GM12878 (cell line): ENCODE results near the gene HCK. TPM values are rescaled to one million over a fixed set of nuclear protein-coding genes. Genes with fewer than 3 reads are reported as not detected.

Source experiments
- ATAC-seq: fragments of 200-7000 bp; cut with Tn5 transposase; 3 replicates; pipeline ENCODE4 v1.9.1; 2020; ENCODE audit warnings: mild to moderate bottlenecking, moderate library complexity
- BruUV-seq: library from RNA; stranded (reverse); fragments of 400-500 nt; replicated peaks from 2 replicates; lab custom pipeline; 2021; lab: Mats Ljungman, UMichigan
- CTCF ChIA-PET: fragments of 300-600 bp; sonication (Branson Sonifier 250); formaldehyde crosslinking; extraction: SDS; loops from one replicate; lab custom pipeline; 2021; ENCODE audit warnings: inconsistent platforms; lab: Yijun Ruan, JAX
- POLR2A ChIA-PET: fragments of 350-600 bp; formaldehyde crosslinking; extraction: SDS; loops from one replicate; lab custom pipeline; 2021; ENCODE audit warnings: inconsistent platforms; lab: Charles Lee
- RAD21 ChIA-PET: fragments of 300-600 bp; sonication (Branson Sonifier 250); formaldehyde crosslinking; loops from one replicate; lab custom pipeline; 2023; ENCODE audit warnings: antibody characterized with exemption; ENCODE audit not compliant: unreplicated experiment; lab: Charles Lee
- SMC1A ChIA-PET: fragments of 300-600 bp; sonication (Branson Sonifier 250); formaldehyde crosslinking; loops from one replicate; lab custom pipeline; 2023; ENCODE audit not compliant: unreplicated experiment, uncharacterized antibody; lab: Charles Lee
- DNase-seq: peaks from one replicate; pipeline ENCODE4 v3.0.0-alpha.2; 2011; ENCODE audit warnings: low read depth, low spot score
- FAIRE-seq: peaks from 3 replicates; lab custom pipeline; 2011; peaks lifted over from hg19 to GRCh38; lab: Jason Lieb, UNC
- H2AFZ ChIP-seq: 2 replicates; pipeline ENCODE4 v1.6.0; 2011; ENCODE audit warnings: low read depth, low read length, control low read depth; ENCODE audit not compliant: control insufficient read depth
- H3K27ac ChIP-seq: 2 replicates; pipeline ENCODE4 v1.5.1; 2011; ENCODE audit warnings: control low read depth; ENCODE audit not compliant: control insufficient read depth, insufficient read depth
- H3K27me3 ChIP-seq, 2 experiments: replicated peaks in 1 of 2; 2 replicates each; pipeline versions ENCODE4 v1.6.0 to v1.6.1; 2011; ENCODE audit warnings: low read length in 1 of 2; ENCODE audit not compliant: control insufficient read depth in 2 of 2, insufficient read depth in 2 of 2
- H3K36me3 ChIP-seq, 2 experiments: 2 replicates each; pipeline ENCODE4 v1.5.1; 2011; ENCODE audit warnings: low read length in 1 of 2; ENCODE audit not compliant: control insufficient read depth in 2 of 2, insufficient read depth in 2 of 2
- H3K4me1 ChIP-seq: 2 replicates; pipeline ENCODE4 v1.6.1; 2011; ENCODE audit warnings: mild to moderate bottlenecking, low read length, moderate library complexity, mixed read lengths; ENCODE audit not compliant: control insufficient read depth, insufficient read depth
- H3K4me2 ChIP-seq: 2 replicates; pipeline ENCODE4 v1.6.0; 2011; ENCODE audit warnings: control low read depth; ENCODE audit not compliant: control insufficient read depth, insufficient read depth
- H3K4me3 ChIP-seq: fragments of 200-600 bp; sonication (generic); 2 replicates; pipeline ENCODE4 v1.5.1; 2016
- H3K79me2 ChIP-seq: 2 replicates; pipeline ENCODE4 v1.6.0; 2011; ENCODE audit warnings: low read length; ENCODE audit not compliant: control insufficient read depth, insufficient read depth
- H3K9ac ChIP-seq: 2 replicates; pipeline ENCODE4 v1.8.0; 2011; ENCODE audit warnings: low read length, control low read depth, mixed read lengths; ENCODE audit not compliant: control insufficient read depth, insufficient read depth
- H3K9me3 ChIP-seq: replicated peaks from 3 replicates; pipeline ENCODE4 v1.5.1; 2011; ENCODE audit warnings: mild to moderate bottlenecking, low read length; ENCODE audit not compliant: control insufficient read depth, insufficient read depth
- H4K20me1 ChIP-seq: 2 replicates; pipeline ENCODE4 v1.6.0; 2011; ENCODE audit not compliant: control insufficient read depth, insufficient read depth
- ATF7 ChIP-seq: fragments of 450-650 bp; IDR thresholded peaks from 2 replicates; pipeline ENCODE4 v1.6.1; 2016; ENCODE audit warnings: low read depth, mild to moderate bottlenecking
- NFXL1 ChIP-seq: fragments of 450-650 bp; IDR thresholded peaks from 2 replicates; pipeline ENCODE4 v1.6.1; 2017; ENCODE audit warnings: antibody characterized with exemption, mild to moderate bottlenecking, borderline replicate concordance
- NRF1 ChIP-seq: conservative IDR thresholded peaks from 2 replicates; pipeline ENCODE4 v1.6.1; 2011; ENCODE audit warnings: mild to moderate bottlenecking, low read depth, low read length, improper control_type of control experiment
- RAD51 ChIP-seq: fragments of 450-650 bp; IDR thresholded peaks from 2 replicates; pipeline ENCODE4 v1.6.1; 2016; ENCODE audit warnings: moderate library complexity, mild to moderate bottlenecking, inconsistent platforms
- RCOR1 ChIP-seq: conservative IDR thresholded peaks from 2 replicates; pipeline ENCODE4 v1.6.1; 2012; ENCODE audit warnings: low read depth, low read length, improper control_type of control experiment
- SRF ChIP-seq, 2 experiments: IDR thresholded peaks; 2 replicates each; pipeline ENCODE4 v1.6.1; 2011; ENCODE audit warnings: low read depth in 2 of 2, low read length in 2 of 2, mild to moderate bottlenecking in 1 of 2, moderate library complexity in 1 of 2
- WGBS: methylation state at CpG from one replicate; pipeline ENCODE4 v1.1.6; 2016; ENCODE audit warnings: low lambda C conversion rate; ENCODE audit not compliant: insufficient replicate concordance, insufficient coverage; ENCODE audit errors: missing lambda C conversion rate; 5-methylcytosine and 5-hydroxymethylcytosine counted together
- in situ Hi-C: fragments of 300-500 bp; cut with MboI; formaldehyde crosslinking; loops from 9 replicates; pipeline ENCODE4 v1.14.3; 2018; ENCODE audit warnings: mixed read lengths
- intact Hi-C: fragments of 100-400 bp; cut with micrococcal nuclease; formaldehyde crosslinking; loops from one replicate; pipeline ENCODE4 v1.14.2; 2022; ENCODE audit not compliant: unreplicated experiment
- polyA plus RNA-seq, 11 experiments: library from polyadenylated mRNA; depleted of rRNA in 4 of 11; unstranded in 6 of 11; stranded (reverse) in 5 of 11; fragments of >200 nt; fragmentation: Nextera tagmentation in 4 of 11; fragmentation: Illumina TruSeq in 1 of 11; extraction: Ambion mirVana in 4 of 11; extraction: Trizol in 1 of 11; gene quantifications; 1 replicate in 1 of 11; 2 replicates in 10 of 11; pipeline versions ENCODE4 v1.2.1 to v1.2.3, GENCODE V29; 2011 to 2016; ENCODE audit warnings: inconsistent platforms in 2 of 11, missing spikeins in 2 of 11, low read depth in 1 of 11
- total RNA-seq, 4 experiments: library from RNA; depleted of rRNA in 3 of 4; stranded (reverse); fragments of >200 nt in 3 of 4; fragmentation: Illumina TruSeq in 1 of 4; extraction: Trizol in 1 of 4; gene quantifications; 2 replicates each; pipeline versions ENCODE4 v1.2.1 to v1.2.3, GENCODE V29; 2013 to 2021
- TF ChIP-seq, protein P1 (sequence below): IDR thresholded peaks from 2 replicates; pipeline ENCODE4 v1.6.1; 2011; ENCODE audit warnings: low read depth, mild to moderate bottlenecking, low read length, moderate library complexity, borderline replicate concordance; ENCODE audit errors: extremely low read depth
- TF ChIP-seq, protein P2 (sequence below), 3 experiments: IDR thresholded peaks in 2 of 3; conservative IDR thresholded peaks in 1 of 3; 2 replicates each; pipeline ENCODE4 v1.5.1; 2011; ENCODE audit warnings: low read depth in 3 of 3, low read length in 3 of 3, mild to moderate bottlenecking in 3 of 3, control low read depth in 2 of 3, moderate library complexity in 2 of 3, inconsistent platforms in 1 of 3, mixed read lengths in 1 of 3; ENCODE audit not compliant: control insufficient read depth in 2 of 3, insufficient read depth in 1 of 3; ENCODE audit errors: extremely low read depth in 1 of 3
- TF ChIP-seq, protein P3 (sequence below): fragments of 450-650 bp; IDR thresholded peaks from 2 replicates; pipeline ENCODE4 v1.6.1; 2018; ENCODE audit warnings: mild to moderate bottlenecking, low read depth, moderate library complexity; ENCODE audit not compliant: partially characterized antibody
- TF ChIP-seq, protein P4 (sequence below): fragments of 450-650 bp; IDR thresholded peaks from 2 replicates; pipeline ENCODE4 v1.6.1; 2017; ENCODE audit warnings: borderline replicate concordance
- TF ChIP-seq, protein P5 (sequence below): IDR thresholded peaks from 2 replicates; pipeline ENCODE4 v1.6.1; 2012; ENCODE audit warnings: mild to moderate bottlenecking, low read depth, low read length

Gene HCK
- total and polyA plus RNA-seq, 10 of the 15 experiments (the other 5 are each of a cell fraction or from before 2014, with no cell fraction given) = 1.3 to 30.3 (median 18.5) TPM

DNA sequence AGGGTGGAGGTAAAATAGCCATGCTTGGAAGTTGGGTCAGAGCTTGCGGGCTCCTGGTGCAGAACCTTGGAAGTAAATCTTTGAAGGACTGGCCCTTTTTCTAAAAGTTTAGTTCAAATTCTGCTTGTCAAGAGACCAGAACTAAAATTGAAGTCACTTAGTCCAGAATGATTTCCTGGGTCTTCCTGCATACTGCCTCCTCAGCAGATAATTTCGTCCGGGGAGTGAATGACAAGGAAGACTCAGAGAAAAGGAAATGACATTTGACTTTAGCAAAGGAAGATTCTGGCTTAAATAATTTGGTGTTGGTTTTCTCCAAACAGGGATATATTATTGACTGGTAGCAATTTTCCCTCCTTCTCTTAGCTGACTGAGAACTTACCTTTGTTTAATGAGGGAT, 58.7 kb downstream of the HCK start:
- ChIA-PET RAD21 (no interaction called here), SMC1A (interaction anchor here (1.0 to 6.3 kb wide), 3 partner anchors 47 to 249 kb away, joined by 3 to 31 read pairs (median 4); no protein-coding TSS in a partner anchor), CTCF (interaction anchor here (1.0 to 5.0 kb wide), 3 partner anchors 80 to 273 kb away, joined by 3 to 22 read pairs (median 4); no protein-coding TSS in a partner anchor), POLR2A (interaction anchor here (1.0 to 1.1 kb wide), 2 partner anchors 13 to 24 kb away, joined by 3 read pairs; no protein-coding TSS in a partner anchor)
- WGBS = 70% methylated on average over 3 of the region's 3 CpGs
- Histone ChIP-seq H2AFZ (no peak overlapping the region), H3K4me2 (peak overlapping the region; percentile 95), H3K79me2 (peaks cover 47% of the 10 kb centered on the region), H3K27ac (peak overlapping the region; percentile 97), H3K27me3 (no peaks in the 10 kb centered on the region), H3K4me1 (peaks cover 15% of the 10 kb centered on the region), H3K9ac (peak overlapping the region; percentile 92), H4K20me1 (no peaks in the 10 kb centered on the region), H3K9me3 (no peaks in the 10 kb centered on the region), H3K36me3 (no peaks in the 10 kb centered on the region; a peak in 3 of 4 replicates), H3K4me3 (peak overlapping the region; percentile 98)
- in situ Hi-C loops = no loop called here
- intact Hi-C loops = no loop called here
- TF ChIP-seq, protein P1, sequence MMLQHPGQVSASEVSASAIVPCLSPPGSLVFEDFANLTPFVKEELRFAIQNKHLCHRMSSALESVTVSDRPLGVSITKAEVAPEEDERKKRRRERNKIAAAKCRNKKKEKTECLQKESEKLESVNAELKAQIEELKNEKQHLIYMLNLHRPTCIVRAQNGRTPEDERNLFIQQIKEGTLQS = no peak
- no peak for TF ChIP-seq SRF (IDR thresholded peaks at IDR 0.05; ENCODE audit: low read depth in 2 of 2, low read length in 2 of 2)
- no peak for TF ChIP-seq ATF7
- TF ChIP-seq NFXL1 = no peak
- TF ChIP-seq, protein P2, sequence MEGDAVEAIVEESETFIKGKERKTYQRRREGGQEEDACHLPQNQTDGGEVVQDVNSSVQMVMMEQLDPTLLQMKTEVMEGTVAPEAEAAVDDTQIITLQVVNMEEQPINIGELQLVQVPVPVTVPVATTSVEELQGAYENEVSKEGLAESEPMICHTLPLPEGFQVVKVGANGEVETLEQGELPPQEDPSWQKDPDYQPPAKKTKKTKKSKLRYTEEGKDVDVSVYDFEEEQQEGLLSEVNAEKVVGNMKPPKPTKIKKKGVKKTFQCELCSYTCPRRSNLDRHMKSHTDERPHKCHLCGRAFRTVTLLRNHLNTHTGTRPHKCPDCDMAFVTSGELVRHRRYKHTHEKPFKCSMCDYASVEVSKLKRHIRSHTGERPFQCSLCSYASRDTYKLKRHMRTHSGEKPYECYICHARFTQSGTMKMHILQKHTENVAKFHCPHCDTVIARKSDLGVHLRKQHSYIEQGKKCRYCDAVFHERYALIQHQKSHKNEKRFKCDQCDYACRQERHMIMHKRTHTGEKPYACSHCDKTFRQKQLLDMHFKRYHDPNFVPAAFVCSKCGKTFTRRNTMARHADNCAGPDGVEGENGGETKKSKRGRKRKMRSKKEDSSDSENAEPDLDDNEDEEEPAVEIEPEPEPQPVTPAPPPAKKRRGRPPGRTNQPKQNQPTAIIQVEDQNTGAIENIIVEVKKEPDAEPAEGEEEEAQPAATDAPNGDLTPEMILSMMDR (IDR thresholded peaks at IDR 0.05 in 2 of 3, conservative IDR thresholded peaks at IDR 0.05 in 1 of 3; ENCODE audit: control insufficient read depth in 2 of 3, extremely low read depth in 1 of 3, insufficient read depth in 1 of 3, low read depth in 3 of 3, low read length in 3 of 3) = no peak
- TF ChIP-seq RAD51 = no peak
- TF ChIP-seq, protein P3, sequence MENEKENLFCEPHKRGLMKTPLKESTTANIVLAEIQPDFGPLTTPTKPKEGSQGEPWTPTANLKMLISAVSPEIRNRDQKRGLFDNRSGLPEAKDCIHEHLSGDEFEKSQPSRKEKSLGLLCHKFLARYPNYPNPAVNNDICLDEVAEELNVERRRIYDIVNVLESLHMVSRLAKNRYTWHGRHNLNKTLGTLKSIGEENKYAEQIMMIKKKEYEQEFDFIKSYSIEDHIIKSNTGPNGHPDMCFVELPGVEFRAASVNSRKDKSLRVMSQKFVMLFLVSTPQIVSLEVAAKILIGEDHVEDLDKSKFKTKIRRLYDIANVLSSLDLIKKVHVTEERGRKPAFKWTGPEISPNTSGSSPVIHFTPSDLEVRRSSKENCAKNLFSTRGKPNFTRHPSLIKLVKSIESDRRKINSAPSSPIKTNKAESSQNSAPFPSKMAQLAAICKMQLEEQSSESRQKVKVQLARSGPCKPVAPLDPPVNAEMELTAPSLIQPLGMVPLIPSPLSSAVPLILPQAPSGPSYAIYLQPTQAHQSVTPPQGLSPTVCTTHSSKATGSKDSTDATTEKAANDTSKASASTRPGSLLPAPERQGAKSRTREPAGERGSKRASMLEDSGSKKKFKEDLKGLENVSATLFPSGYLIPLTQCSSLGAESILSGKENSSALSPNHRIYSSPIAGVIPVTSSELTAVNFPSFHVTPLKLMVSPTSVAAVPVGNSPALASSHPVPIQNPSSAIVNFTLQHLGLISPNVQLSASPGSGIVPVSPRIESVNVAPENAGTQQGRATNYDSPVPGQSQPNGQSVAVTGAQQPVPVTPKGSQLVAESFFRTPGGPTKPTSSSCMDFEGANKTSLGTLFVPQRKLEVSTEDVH = no peak
- TF ChIP-seq, protein P4, sequence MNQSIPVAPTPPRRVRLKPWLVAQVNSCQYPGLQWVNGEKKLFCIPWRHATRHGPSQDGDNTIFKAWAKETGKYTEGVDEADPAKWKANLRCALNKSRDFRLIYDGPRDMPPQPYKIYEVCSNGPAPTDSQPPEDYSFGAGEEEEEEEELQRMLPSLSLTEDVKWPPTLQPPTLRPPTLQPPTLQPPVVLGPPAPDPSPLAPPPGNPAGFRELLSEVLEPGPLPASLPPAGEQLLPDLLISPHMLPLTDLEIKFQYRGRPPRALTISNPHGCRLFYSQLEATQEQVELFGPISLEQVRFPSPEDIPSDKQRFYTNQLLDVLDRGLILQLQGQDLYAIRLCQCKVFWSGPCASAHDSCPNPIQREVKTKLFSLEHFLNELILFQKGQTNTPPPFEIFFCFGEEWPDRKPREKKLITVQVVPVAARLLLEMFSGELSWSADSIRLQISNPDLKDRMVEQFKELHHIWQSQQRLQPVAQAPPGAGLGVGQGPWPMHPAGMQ = no peak
- TF ChIP-seq RCOR1 = no peak
- no peak for TF ChIP-seq NRF1
- TF ChIP-seq, protein P5, sequence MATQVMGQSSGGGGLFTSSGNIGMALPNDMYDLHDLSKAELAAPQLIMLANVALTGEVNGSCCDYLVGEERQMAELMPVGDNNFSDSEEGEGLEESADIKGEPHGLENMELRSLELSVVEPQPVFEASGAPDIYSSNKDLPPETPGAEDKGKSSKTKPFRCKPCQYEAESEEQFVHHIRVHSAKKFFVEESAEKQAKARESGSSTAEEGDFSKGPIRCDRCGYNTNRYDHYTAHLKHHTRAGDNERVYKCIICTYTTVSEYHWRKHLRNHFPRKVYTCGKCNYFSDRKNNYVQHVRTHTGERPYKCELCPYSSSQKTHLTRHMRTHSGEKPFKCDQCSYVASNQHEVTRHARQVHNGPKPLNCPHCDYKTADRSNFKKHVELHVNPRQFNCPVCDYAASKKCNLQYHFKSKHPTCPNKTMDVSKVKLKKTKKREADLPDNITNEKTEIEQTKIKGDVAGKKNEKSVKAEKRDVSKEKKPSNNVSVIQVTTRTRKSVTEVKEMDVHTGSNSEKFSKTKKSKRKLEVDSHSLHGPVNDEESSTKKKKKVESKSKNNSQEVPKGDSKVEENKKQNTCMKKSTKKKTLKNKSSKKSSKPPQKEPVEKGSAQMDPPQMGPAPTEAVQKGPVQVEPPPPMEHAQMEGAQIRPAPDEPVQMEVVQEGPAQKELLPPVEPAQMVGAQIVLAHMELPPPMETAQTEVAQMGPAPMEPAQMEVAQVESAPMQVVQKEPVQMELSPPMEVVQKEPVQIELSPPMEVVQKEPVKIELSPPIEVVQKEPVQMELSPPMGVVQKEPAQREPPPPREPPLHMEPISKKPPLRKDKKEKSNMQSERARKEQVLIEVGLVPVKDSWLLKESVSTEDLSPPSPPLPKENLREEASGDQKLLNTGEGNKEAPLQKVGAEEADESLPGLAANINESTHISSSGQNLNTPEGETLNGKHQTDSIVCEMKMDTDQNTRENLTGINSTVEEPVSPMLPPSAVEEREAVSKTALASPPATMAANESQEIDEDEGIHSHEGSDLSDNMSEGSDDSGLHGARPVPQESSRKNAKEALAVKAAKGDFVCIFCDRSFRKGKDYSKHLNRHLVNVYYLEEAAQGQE = no peak
- no peak for FAIRE-seq
- ATAC-seq = no peak
- DNase-seq = no peak
- BruUV-seq = no TSS peak
